Mucosa of stomach (tissue), 1 donor: Measurements from ENCODE around the gene GRID1.

ENCODE experiments used
- H3K27me3 ChIP-seq: one replicate; pipeline ENCODE4 v1.7.0; 2013; ENCODE audit warnings: mild to moderate bottlenecking, low read length; ENCODE audit not compliant: control insufficient read depth, insufficient read depth
- H3K36me3 ChIP-seq: one replicate; pipeline ENCODE4 v1.7.0; 2013; ENCODE audit warnings: low read length; ENCODE audit not compliant: control insufficient read depth, insufficient read depth
- H3K4me1 ChIP-seq: one replicate; pipeline ENCODE4 v1.7.0; 2013; ENCODE audit warnings: mild to moderate bottlenecking, low read length; ENCODE audit not compliant: control insufficient read depth, insufficient read depth
- H3K4me3 ChIP-seq: one replicate; pipeline ENCODE4 v1.7.0; 2013; ENCODE audit warnings: low read length
- H3K9ac ChIP-seq: one replicate; pipeline ENCODE4 v1.7.0; 2013; ENCODE audit warnings: mild to moderate bottlenecking, low read length, moderate library complexity
- H3K9me3 ChIP-seq: one replicate; pipeline ENCODE4 v1.7.0; 2013; ENCODE audit warnings: mild to moderate bottlenecking, low read length, moderate library complexity; ENCODE audit not compliant: control insufficient read depth
- donor health status: Pancreatic carcinoma.

GRID1 gene

GRCh38 chr10:86257683-86258082, 108.9 kb downstream of the GRID1 start:
- no peaks in the 10 kb centered on the region for H3K4me1 ChIP-seq
- no peak overlapping the region for H3K9ac ChIP-seq
- H3K36me3 ChIP-seq: no peaks in the 10 kb centered on the region
- no peak overlapping the region for H3K4me3 ChIP-seq
- H3K9me3 ChIP-seq: no peaks in the 10 kb centered on the region
- H3K27me3 ChIP-seq: peaks cover 5% of the 10 kb centered on the region

- Histone ChIP-seq H3K27me3 (no peaks in the 10 kb centered on the region), H3K36me3 (no peaks in the 10 kb centered on the region), H3K9ac (no peak overlapping the region), H3K9me3 (no peaks in the 10 kb centered on the region), H3K4me3 (no peak overlapping the region), H3K4me1 (no peaks in the 10 kb centered on the region)
Measured at GRCh38 chr10:86256690-86257315, 109.8 kb downstream of the GRID1 start.

- Histone ChIP-seq H3K4me3 (no peak overlapping the region), H3K4me1 (no peaks in the 10 kb centered on the region), H3K9me3 (no peaks in the 10 kb centered on the region), H3K27me3 (no peaks in the 10 kb centered on the region), H3K9ac (no peak overlapping the region), H3K36me3 (no peaks in the 10 kb centered on the region)
Measured at GRCh38 chr10:86255405-86256251, 111.0 kb downstream of the GRID1 start.

DNA sequence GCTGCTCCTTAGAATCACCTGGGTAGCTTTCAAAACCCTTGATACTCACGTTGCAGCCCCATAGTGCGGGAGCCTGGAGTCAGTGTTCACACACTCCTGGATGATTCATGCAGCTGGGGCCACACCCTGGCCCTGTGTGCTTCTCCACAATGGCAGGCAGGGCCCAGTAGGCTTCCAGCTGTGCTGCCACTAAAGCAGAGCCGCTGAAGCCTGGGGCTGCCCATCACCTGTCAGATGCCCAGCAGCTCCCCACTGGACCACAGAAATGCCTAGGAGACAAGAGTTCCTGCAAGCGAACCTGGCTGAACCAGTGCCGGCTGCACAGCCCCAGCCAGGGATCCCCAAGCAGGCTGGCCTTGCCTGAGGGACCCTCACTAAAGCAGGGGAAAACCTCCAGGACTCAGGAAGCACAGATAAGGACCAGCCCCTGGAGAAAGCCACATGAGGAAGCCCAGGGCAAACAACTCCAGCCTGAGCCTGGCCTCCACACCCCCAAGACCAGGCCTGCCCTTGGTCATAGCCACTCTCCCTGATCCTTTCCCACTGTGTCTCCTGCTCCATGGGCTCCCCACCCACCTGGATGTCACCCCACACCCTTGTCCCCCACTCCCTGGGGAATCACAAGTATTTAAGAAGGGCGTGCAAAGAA, 111.9 kb downstream of the GRID1 start:
- no peaks in the 10 kb centered on the region for H3K9me3 ChIP-seq
- no peak overlapping the region for H3K4me3 ChIP-seq
- H3K9ac ChIP-seq: no peak overlapping the region
- H3K4me1 ChIP-seq: no peaks in the 10 kb centered on the region
- H3K27me3 ChIP-seq: no peaks in the 10 kb centered on the region
- no peaks in the 10 kb centered on the region for H3K36me3 ChIP-seq

DNA sequence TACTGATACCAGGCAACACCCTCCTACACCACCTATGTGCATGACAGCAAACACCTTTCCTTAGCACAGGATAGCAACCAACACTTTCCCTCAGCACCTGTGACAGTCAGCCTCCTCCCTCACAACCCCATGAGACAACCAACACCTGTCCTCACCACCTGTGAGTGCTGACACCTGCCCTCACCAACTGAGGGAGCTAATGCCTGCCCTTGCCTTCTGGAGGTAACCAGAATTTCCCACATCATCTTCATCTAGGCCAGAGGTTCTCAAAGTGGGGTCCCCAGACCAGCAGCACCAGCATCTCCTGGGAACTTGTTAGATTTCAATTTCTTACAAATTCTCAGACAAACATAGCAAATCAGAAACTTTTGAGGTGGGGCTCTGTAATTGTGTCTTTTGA, 112.5 kb downstream of the GRID1 start:
- Histone ChIP-seq H3K27me3 (no peaks in the 10 kb centered on the region), H3K36me3 (no peaks in the 10 kb centered on the region), H3K9ac (no peak overlapping the region), H3K4me3 (no peak overlapping the region), H3K4me1 (no peaks in the 10 kb centered on the region), H3K9me3 (no peaks in the 10 kb centered on the region)

DNA sequence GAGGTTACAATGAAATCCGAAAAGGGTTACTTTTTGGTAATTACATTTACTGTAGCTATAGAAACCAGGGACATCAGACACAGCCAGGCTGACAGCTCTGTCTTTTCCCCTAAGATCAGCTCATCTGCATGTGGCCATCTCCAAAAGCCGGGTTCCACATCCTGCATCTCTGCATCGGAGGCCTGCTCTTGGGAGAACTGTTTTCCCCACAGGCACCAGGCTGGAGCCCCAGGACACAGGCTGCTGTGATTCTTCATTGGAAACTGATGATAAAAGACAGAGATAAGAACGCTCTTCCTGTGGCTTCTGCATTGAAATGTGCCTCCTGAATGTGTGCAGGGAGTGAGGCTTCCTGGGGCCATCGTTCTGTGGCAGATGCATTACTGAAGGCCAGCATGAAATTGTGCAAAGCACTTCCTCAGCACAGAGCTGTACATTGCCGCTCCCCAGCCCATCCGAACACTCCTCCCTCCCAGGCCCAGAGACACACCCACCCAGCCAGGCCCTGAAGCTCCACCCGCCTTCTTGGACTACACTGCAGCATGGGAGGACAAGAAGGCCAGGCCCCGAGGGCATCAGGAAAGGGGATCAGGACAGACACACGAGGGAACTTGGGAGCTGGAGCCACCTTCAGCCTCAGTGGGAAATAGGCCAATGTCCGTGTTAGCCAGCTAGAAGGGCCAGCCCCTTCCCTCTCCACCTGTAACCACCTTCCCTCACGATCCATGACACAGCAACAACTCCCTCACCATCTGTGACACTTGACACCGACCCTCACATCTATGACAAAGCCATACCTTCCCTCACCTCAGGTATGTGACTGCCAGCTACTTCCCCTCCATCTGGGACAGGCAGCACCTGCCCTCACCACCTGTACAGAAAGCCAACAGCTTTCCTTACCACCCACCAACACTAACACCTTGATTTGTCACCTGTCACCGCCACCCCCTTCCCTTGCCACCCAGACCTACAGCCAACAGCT, 113.2 kb downstream of the GRID1 start:
- H3K4me1 ChIP-seq: no peaks in the 10 kb centered on the region
- H3K9me3 ChIP-seq: no peaks in the 10 kb centered on the region
- no peak overlapping the region for H3K9ac ChIP-seq
- H3K4me3 ChIP-seq: no peak overlapping the region
- no peaks in the 10 kb centered on the region for H3K27me3 ChIP-seq
- H3K36me3 ChIP-seq: no peaks in the 10 kb centered on the region

GRCh38 chr10:86252556-86252955, 114.0 kb downstream of the GRID1 start:
- Histone ChIP-seq H3K4me3 (no peak overlapping the region), H3K36me3 (no peaks in the 10 kb centered on the region), H3K9ac (no peak overlapping the region), H3K4me1 (no peaks in the 10 kb centered on the region), H3K27me3 (no peaks in the 10 kb centered on the region), H3K9me3 (no peaks in the 10 kb centered on the region)

DNA sequence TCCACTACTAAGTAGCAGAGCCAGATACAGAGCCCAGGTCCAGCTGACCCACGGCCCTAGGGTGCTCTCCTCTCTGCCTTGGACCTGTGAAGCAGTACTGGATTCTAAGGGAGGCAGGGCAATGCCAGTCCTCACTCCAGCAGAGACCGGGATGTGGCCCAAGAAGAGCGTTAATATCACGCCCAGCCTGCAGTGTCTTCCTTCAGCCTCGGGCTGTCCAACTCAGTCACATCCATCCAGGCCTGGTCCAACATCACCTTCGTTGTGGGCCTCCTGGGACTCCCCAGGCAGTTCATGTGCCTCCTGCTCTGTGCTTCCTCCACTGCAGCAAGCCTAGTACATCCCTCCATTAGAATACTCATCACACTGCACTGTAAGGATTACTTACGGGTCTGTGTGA, 114.5 kb downstream of the GRID1 start:
- Histone ChIP-seq H3K9me3 (no peaks in the 10 kb centered on the region), H3K4me1 (no peaks in the 10 kb centered on the region), H3K9ac (no peak overlapping the region), H3K27me3 (no peaks in the 10 kb centered on the region), H3K36me3 (no peaks in the 10 kb centered on the region), H3K4me3 (no peak overlapping the region)

DNA sequence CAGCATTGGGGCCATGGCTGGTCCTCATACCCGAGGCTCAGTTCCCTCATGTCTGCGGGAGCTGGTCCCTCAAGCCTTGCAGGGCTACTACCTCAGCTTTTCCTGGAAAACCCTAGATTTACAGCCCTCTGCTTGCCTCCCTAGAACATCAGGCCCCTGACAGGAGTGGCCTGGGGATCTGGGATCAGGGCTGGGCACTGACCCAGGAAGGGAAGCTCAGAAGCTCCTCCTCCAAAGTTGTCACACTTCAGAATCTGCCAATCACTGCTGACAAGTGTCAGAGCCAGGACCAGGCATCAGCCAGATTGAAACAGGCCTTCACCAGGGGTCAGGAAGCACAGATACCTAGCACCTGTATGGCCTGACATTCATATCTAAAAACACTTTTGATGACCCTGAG, 115.2 kb downstream of the GRID1 start:
- H3K9ac ChIP-seq: no peak overlapping the region
- no peaks in the 10 kb centered on the region for H3K9me3 ChIP-seq

GRCh38 chr10:86250399-86250798, 116.2 kb downstream of the GRID1 start:
- H3K4me1 ChIP-seq: no peaks in the 10 kb centered on the region
- H3K9ac ChIP-seq: no peak overlapping the region
- no peaks in the 10 kb centered on the region for H3K36me3 ChIP-seq
- no peaks in the 10 kb centered on the region for H3K9me3 ChIP-seq
- H3K4me3 ChIP-seq: no peak overlapping the region
- H3K27me3 ChIP-seq: no peaks in the 10 kb centered on the region

More for the DNA sequence above, 115.2 kb downstream of the GRID1 start:
- H3K27me3 ChIP-seq: no peaks in the 10 kb centered on the region
- H3K4me1 ChIP-seq: no peaks in the 10 kb centered on the region
- no peaks in the 10 kb centered on the region for H3K36me3 ChIP-seq
- no peak overlapping the region for H3K4me3 ChIP-seq

- Histone ChIP-seq H3K4me1 (no peaks in the 10 kb centered on the region), H3K36me3 (no peaks in the 10 kb centered on the region), H3K4me3 (no peak overlapping the region), H3K9me3 (no peaks in the 10 kb centered on the region), H3K9ac (no peak overlapping the region), H3K27me3 (no peaks in the 10 kb centered on the region)
Measured at GRCh38 chr10:86249794-86250193, 116.8 kb downstream of the GRID1 start.
